GM23338 (cell line): ENCODE results near the gene SIPA1. TPM values are rescaled to one million over a fixed set of nuclear protein-coding genes. Genes with fewer than 3 reads are reported as not detected.

Experiments used
- ATAC-seq: fragments of 200-7000 bp; cut with Tn5 transposase; 3 replicates; pipeline ENCODE4 v1.9.1; 2020
- DNase-seq: peaks from one replicate; pipeline ENCODE4 v3.0.0-alpha.2; 2015; ENCODE audit warnings: low spot score
- H2AFZ ChIP-seq: fragments of 200-600 bp; sonication (generic); 2 replicates; pipeline ENCODE4 v1.8.0; 2016; ENCODE audit warnings: antibody characterized with exemption, mild to moderate bottlenecking, moderate library complexity
- H3F3A ChIP-seq: fragments of 200-600 bp; sonication (generic); replicated peaks from 2 replicates; pipeline ENCODE4 v1.8.0; 2017; ENCODE audit warnings: antibody characterized with exemption, mixed run types, low read depth
- H3K27ac ChIP-seq: fragments of 200-600 bp; sonication (generic); 2 replicates; pipeline ENCODE4 v1.6.1; 2016; ENCODE audit warnings: low read depth
- H3K27me3 ChIP-seq: fragments of 200-600 bp; sonication (generic); 2 replicates; pipeline ENCODE4 v1.8.0; 2016; ENCODE audit warnings: mild to moderate bottlenecking, mixed run types, moderate library complexity; ENCODE audit not compliant: insufficient read depth
- H3K36me3 ChIP-seq: fragments of 200-600 bp; sonication (generic); 2 replicates; pipeline ENCODE4 v1.8.0; 2016; ENCODE audit warnings: mild to moderate bottlenecking; ENCODE audit not compliant: insufficient read depth
- H3K4me1 ChIP-seq: fragments of 200-600 bp; sonication (generic); 2 replicates; pipeline ENCODE4 v1.8.0; 2016; ENCODE audit warnings: mild to moderate bottlenecking, moderate library complexity; ENCODE audit not compliant: insufficient read depth
- H3K4me2 ChIP-seq: fragments of 200-600 bp; sonication (generic); 2 replicates; pipeline ENCODE4 v1.7.1; 2017; ENCODE audit warnings: mixed run types
- H3K4me3 ChIP-seq: fragments of 200-600 bp; sonication (generic); 2 replicates; pipeline ENCODE4 v1.6.1; 2016; ENCODE audit warnings: mixed run types
- H3K79me2 ChIP-seq: fragments of 200-600 bp; sonication (generic); replicated peaks from 2 replicates; pipeline ENCODE4 v1.8.0; 2017; ENCODE audit warnings: mild to moderate bottlenecking; ENCODE audit not compliant: insufficient read depth
- H3K9me2 ChIP-seq: fragments of 200-600 bp; sonication (generic); 2 replicates; pipeline ENCODE4 v1.8.0; 2017; ENCODE audit not compliant: insufficient read depth
- H4K20me1 ChIP-seq: fragments of 200-600 bp; sonication (generic); replicated peaks from 2 replicates; pipeline ENCODE4 v1.8.0; 2017; ENCODE audit warnings: mild to moderate bottlenecking; ENCODE audit not compliant: insufficient read depth
- H3K27ac Mint-ChIP-seq: 2 replicates; pipeline ENCODE4 v1.8.0; 2020; ENCODE audit warnings: inconsistent platforms, mild to moderate bottlenecking, moderate library complexity, mixed read lengths
- H3K27me3 Mint-ChIP-seq: 3 replicates; pipeline ENCODE4 v1.8.0; 2022; ENCODE audit warnings: low read depth, mild to moderate bottlenecking, moderate library complexity, mixed read lengths, inconsistent platforms; ENCODE audit not compliant: insufficient read depth, poor library complexity
- H3K36me3 Mint-ChIP-seq: 3 replicates; pipeline ENCODE4 v1.8.0; 2021; ENCODE audit warnings: low read depth, mild to moderate bottlenecking, inconsistent platforms, moderate library complexity, mixed read lengths
- H3K4me1 Mint-ChIP-seq: 3 replicates; pipeline ENCODE4 v1.8.0; 2020; ENCODE audit warnings: mild to moderate bottlenecking, inconsistent platforms, mixed read lengths
- H3K4me3 Mint-ChIP-seq: 3 replicates; pipeline ENCODE4 v1.8.0; 2021; ENCODE audit warnings: moderate library complexity, mild to moderate bottlenecking, inconsistent platforms, mixed read lengths
- H3K9me3 Mint-ChIP-seq: 3 replicates; pipeline ENCODE4 v1.8.0; 2020; ENCODE audit warnings: moderate library complexity, mild to moderate bottlenecking, inconsistent platforms, mixed read lengths
- CREB1 ChIP-seq: fragments of 250-450 bp; sonication (Bioruptor Pico); IDR thresholded peaks from 2 replicates; pipeline ENCODE4 v1.5.0; 2020; ENCODE audit warnings: low read depth, mild to moderate bottlenecking, moderate library complexity
- EZH2 ChIP-seq: fragments of 200-600 bp; sonication (generic); IDR thresholded peaks from one replicate; pipeline ENCODE4 v1.8.0; 2017; ENCODE audit warnings: antibody characterized with exemption, mild to moderate bottlenecking, low read depth; ENCODE audit not compliant: unreplicated experiment
- EZH2phosphoT487 ChIP-seq: fragments of 200-600 bp; sonication (generic); IDR thresholded peaks from one replicate; pipeline ENCODE4 v1.8.1; 2018; ENCODE audit warnings: antibody characterized with exemption; ENCODE audit not compliant: unreplicated experiment
- JUNB ChIP-seq: IDR thresholded peaks from one replicate; pipeline ENCODE4 v1.6.1; 2016; ENCODE audit warnings: antibody characterized with exemption; ENCODE audit not compliant: unreplicated experiment
- NANOG ChIP-seq: IDR thresholded peaks from 2 replicates; pipeline ENCODE4 v1.6.1; 2016; ENCODE audit warnings: antibody characterized with exemption, borderline replicate concordance
- POLR2AphosphoS5 ChIP-seq: IDR thresholded peaks from 2 replicates; pipeline ENCODE4 v1.6.1; 2016; ENCODE audit warnings: antibody characterized with exemption, low read depth
- REST ChIP-seq: IDR thresholded peaks from one replicate; pipeline ENCODE4 v1.6.1; 2018; ENCODE audit warnings: antibody characterized with exemption; ENCODE audit not compliant: unreplicated experiment
- STAT1 ChIP-seq: IDR thresholded peaks from one replicate; pipeline ENCODE4 v1.6.1; 2016; ENCODE audit warnings: antibody characterized with exemption; ENCODE audit not compliant: unreplicated experiment
- ZNF114 ChIP-seq: fragments of 250-450 bp; sonication (Bioruptor Pico); IDR thresholded peaks from 2 replicates; pipeline ENCODE4 v1.5.0; 2020; ENCODE audit warnings: mild to moderate bottlenecking, moderate library complexity
- ZNF331 ChIP-seq: fragments of 250-450 bp; sonication (Bioruptor Pico); IDR thresholded peaks from 2 replicates; pipeline ENCODE4 v1.5.0; 2020; ENCODE audit warnings: low read depth, mild to moderate bottlenecking, moderate library complexity
- polyA plus RNA-seq: library from polyadenylated mRNA; unstranded; fragments of >200 nt; fragmentation: Nextera tagmentation; extraction: Ambion mirVana; gene quantifications from 2 replicates; pipeline ENCODE4 v1.2.1, GENCODE V29; 2016
- total RNA-seq: library from RNA; depleted of rRNA; stranded (reverse); fragments of >200 nt; shearing (Covaris generic); gene quantifications from 2 replicates; pipeline ENCODE4 v1.2.3, GENCODE V29; 2014
- TF ChIP-seq, protein P1 (sequence below): fragments of 250-450 bp; sonication (Bioruptor Pico); IDR thresholded peaks from 2 replicates; pipeline ENCODE4 v1.5.0; 2020; ENCODE audit warnings: mild to moderate bottlenecking, moderate library complexity

Gene SIPA1
- total and polyA plus RNA-seq, 2 experiments from 2014 or later, result 50.1 to 54.6 TPM

DNA sequence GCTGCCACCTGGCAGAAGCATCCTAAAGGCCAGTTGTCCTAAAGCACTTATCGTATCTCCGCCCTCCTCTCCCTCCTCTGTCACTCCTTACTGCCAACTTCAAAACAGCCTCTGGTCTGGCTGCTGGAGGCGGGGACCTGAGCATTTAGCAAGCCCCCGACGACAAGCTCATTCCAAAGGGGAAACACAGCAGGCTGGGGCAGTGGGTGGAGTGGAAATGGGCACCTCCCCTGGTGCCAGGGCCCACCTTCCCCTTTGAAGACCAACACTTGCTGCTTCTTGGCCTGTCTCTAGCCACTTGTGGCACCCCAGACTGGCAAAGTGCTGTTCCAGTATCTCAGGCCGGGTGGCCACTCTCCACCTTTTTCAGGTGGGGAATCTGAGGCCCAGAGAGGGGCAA, 27.5 kb upstream of the SIPA1 start:
- Histone ChIP-seq H3K4me1 (peaks cover 21% of the 10 kb centered on the region), H3F3A (peaks cover 21% of the 10 kb centered on the region), H3K4me2 (no peak overlapping the region), H3K9me2 (no peaks in the 10 kb centered on the region), H3K79me2 (peaks cover 11% of the 10 kb centered on the region; the same call in 1 of the 2 replicates), H3K4me3 (no peak overlapping the region), H3K27me3 (no peaks in the 10 kb centered on the region), H2AFZ (no peak overlapping the region), H4K20me1 (no peaks in the 10 kb centered on the region; the same call in 1 of the 2 replicates), H3K36me3 (no peaks in the 10 kb centered on the region), H3K27ac (no peak overlapping the region)
- Mint-ChIP-seq H3K9me3 (no peaks in the 10 kb centered on the region), H3K27ac (no peak overlapping the region; the same call in 1 of the 2 replicates), H3K27me3 (peaks cover 22% of the 10 kb centered on the region), H3K4me3 (no peak overlapping the region; the same call in 2 of the 3 replicates), H3K4me1 (peaks cover 17% of the 10 kb centered on the region), H3K36me3 (peaks cover 8% of the 10 kb centered on the region; the same call in 2 of the 3 replicates)
- DNase-seq (no peak), ATAC-seq (no peak)
- TF ChIP-seq REST (no peak), ZNF114 (CRISPR knock-in tag) (no peak), CREB1 (CRISPR knock-in tag) (no peak), NANOG (no peak), EZH2 (no peak), POLR2AphosphoS5 (no peak), EZH2phosphoT487 (no peak), ZNF331 (no peak)

- H3F3A ChIP-seq, result peaks cover 19% of the 10 kb centered on the region
- H3K4me3 ChIP-seq, result peak overlapping the region; percentile 59; the same call in 1 of the 2 replicates
- peak overlapping the region; percentile 38; the same call in 1 of the 2 replicates for H3K4me2 ChIP-seq
- H2AFZ ChIP-seq, result no peak overlapping the region
- H3K4me3 Mint-ChIP-seq, result peak overlapping the region; percentile 36; the same call in 2 of the 3 replicates
- H4K20me1 ChIP-seq, result peaks cover under 1% of the 10 kb centered on the region; the same call in 1 of the 2 replicates
- H3K27me3 ChIP-seq, result no peaks in the 10 kb centered on the region
- H3K4me1 ChIP-seq, result peaks cover 20% of the 10 kb centered on the region
- H3K27ac Mint-ChIP-seq, result no peak overlapping the region
- H3K9me3 Mint-ChIP-seq, result no peaks in the 10 kb centered on the region
- ATAC-seq (no peak), DNase-seq (peak; percentile 56)
- peaks cover 16% of the 10 kb centered on the region for H3K4me1 Mint-ChIP-seq
- H3K36me3 ChIP-seq, result no peaks in the 10 kb centered on the region
- H3K27ac ChIP-seq, result no peak overlapping the region
- H3K27me3 Mint-ChIP-seq, result peaks cover 25% of the 10 kb centered on the region
- no peaks in the 10 kb centered on the region for H3K9me2 ChIP-seq
- H3K79me2 ChIP-seq, result peaks cover 12% of the 10 kb centered on the region
- H3K36me3 Mint-ChIP-seq, result peaks cover 6% of the 10 kb centered on the region; the same call in 1 of the 3 replicates
- TF ChIP-seq STAT1 (no peak), ZNF331 (no peak), JUNB (no peak), NANOG (no peak), EZH2 (no peak), POLR2AphosphoS5 (no peak), ZNF114 (CRISPR knock-in tag) (no peak), CREB1 (CRISPR knock-in tag) (no peak), EZH2phosphoT487 (no peak)
- TF ChIP-seq, protein P1, sequence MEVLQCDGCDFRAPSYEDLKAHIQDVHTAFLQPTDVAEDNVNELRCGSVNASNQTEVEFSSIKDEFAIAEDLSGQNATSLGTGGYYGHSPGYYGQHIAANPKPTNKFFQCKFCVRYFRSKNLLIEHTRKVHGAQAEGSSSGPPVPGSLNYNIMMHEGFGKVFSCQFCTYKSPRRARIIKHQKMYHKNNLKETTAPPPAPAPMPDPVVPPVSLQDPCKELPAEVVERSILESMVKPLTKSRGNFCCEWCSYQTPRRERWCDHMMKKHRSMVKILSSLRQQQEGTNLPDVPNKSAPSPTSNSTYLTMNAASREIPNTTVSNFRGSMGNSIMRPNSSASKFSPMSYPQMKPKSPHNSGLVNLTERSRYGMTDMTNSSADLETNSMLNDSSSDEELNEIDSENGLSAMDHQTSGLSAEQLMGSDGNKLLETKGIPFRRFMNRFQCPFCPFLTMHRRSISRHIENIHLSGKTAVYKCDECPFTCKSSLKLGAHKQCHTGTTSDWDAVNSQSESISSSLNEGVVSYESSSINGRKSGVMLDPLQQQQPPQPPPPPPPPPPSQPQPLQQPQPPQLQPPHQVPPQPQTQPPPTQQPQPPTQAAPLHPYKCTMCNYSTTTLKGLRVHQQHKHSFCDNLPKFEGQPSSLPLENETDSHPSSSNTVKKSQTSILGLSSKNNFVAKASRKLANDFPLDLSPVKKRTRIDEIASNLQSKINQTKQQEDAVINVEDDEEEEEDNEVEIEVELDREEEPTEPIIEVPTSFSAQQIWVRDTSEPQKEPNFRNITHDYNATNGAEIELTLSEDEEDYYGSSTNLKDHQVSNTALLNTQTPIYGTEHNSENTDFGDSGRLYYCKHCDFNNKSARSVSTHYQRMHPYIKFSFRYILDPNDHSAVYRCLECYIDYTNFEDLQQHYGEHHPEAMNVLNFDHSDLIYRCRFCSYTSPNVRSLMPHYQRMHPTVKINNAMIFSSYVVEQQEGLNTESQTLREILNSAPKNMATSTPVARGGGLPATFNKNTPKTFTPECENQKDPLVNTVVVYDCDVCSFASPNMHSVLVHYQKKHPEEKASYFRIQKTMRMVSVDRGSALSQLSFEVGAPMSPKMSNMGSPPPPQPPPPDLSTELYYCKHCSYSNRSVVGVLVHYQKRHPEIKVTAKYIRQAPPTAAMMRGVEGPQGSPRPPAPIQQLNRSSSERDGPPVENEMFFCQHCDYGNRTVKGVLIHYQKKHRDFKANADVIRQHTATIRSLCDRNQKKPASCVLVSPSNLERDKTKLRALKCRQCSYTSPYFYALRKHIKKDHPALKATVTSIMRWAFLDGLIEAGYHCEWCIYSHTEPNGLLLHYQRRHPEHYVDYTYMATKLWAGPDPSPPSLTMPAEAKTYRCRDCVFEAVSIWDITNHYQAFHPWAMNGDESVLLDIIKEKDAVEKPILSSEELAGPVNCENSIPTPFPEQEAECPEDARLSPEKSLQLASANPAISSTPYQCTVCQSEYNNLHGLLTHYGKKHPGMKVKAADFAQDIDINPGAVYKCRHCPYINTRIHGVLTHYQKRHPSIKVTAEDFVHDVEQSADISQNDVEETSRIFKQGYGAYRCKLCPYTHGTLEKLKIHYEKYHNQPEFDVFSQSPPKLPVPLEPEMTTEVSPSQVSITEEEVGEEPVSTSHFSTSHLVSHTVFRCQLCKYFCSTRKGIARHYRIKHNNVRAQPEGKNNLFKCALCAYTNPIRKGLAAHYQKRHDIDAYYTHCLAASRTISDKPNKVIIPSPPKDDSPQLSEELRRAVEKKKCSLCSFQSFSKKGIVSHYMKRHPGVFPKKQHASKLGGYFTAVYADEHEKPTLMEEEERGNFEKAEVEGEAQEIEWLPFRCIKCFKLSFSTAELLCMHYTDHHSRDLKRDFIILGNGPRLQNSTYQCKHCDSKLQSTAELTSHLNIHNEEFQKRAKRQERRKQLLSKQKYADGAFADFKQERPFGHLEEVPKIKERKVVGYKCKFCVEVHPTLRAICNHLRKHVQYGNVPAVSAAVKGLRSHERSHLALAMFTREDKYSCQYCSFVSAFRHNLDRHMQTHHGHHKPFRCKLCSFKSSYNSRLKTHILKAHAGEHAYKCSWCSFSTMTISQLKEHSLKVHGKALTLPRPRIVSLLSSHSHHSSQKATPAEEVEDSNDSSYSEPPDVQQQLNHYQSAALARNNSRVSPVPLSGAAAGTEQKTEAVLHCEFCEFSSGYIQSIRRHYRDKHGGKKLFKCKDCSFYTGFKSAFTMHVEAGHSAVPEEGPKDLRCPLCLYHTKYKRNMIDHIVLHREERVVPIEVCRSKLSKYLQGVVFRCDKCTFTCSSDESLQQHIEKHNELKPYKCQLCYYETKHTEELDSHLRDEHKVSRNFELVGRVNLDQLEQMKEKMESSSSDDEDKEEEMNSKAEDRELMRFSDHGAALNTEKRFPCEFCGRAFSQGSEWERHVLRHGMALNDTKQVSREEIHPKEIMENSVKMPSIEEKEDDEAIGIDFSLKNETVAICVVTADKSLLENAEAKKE (CRISPR knock-in tag), result no peak
Observed at GRCh38 chr11:65611028-65611757, 26.7 kb upstream of the SIPA1 start.
